ENCODE results near the gene RPS19.

RPS19 gene

DNA sequence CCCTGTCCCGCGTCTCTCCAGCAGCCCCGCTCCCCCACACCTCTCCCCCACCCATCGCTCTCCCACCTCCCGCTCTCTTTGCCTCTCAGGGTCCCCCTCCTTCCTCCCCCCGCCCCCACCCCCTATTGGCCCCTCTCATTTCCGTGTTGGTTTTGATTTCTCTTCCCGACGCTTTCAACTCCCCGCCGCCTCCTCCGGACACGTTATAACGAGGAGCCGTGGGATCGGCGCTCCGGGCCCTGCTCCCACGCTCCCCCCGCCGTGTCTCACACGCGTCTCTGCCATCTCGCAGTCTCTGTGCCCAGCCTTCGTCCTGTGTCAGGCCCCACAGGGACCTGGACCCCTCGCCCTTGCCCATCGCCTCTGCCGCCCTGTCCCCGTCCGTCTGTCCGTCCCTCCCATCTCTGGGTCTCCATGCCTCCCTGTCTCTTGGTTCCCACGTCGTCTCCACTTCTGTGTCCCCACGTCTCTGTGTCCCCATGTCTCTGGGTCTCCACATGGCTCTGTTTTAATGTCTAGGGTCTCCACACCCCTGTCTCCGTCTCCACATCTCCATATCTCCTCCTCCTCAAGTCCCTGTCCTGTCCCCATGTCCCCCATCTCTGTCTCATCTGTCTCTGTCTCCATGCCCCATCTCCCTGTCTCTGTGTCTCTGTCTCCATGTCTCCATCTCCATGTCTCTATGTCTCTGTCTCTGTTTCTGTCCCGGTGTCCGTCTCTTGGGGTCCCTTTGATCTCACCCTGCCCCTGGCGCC lies 55.1 kb downstream of the RPS19 start:
- DNase-seq (ENCODE audit: low read depth), result no peak

DNA sequence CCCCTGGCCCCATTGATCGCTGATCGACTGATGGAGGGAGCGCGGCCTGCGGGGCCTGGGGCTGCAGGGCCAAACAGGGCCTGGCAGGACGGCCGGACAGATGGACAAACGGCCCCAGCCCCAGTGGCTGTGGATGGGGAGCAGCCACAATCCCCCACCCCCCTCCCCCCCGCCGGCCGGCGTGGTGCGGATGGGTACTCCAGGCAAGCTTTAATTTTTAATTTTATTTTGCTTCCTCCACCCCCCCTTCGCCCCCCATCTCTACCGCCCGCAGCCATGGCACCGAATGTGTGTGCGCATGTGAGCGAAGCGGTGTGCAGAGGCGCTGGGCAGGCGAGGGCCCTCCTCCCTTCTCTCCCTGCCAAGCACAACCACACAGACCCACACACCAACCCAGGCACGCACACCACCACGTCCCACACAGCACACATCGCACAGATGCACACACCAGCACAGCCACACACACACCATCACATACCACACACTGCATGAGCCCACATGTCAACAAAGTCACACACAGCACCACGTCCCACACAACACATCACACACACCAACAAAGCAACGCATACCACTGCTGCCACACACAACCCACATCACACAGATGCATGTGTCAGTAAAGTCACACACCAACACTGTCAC lies 55.8 kb downstream of the RPS19 start:
- no peak for DNase-seq (ENCODE audit: low read depth)

DNA sequence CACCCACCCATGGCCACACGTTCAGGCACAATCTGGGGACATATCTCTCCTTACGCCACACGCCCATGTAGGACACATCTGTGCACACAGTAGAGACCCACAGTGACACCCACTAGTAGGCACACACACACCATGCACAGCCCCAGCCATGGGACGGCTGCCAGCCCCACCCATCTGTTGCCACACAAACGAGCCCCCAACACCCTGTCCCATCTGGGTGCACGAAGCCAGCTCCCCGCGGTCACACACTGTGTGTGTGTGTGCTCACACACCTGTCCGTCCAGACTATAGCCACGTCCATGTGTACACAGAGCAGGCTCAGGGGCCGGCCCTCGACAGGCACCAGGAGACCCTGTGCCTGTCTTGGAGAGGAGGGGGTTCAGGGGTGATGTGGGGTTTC lies 57.6 kb downstream of the RPS19 start:
- no peak for DNase-seq (ENCODE audit: low read depth)

DNA sequence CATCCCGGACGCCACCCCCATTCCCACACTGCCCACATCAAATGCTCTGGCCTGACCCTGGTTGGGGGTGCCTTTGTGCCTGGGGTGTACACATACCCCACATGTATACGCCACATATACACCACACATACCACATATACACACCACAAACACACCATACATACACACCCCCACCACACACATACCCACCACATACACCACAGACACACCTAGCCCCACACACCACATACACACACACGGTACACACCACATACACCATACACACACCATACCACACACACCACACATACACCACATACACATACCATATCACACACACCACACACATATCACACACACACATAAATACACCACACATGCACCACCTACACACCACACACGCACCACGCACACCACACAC lies 58.0 kb downstream of the RPS19 start:
- no peak for DNase-seq (ENCODE audit: low read depth)

DNA sequence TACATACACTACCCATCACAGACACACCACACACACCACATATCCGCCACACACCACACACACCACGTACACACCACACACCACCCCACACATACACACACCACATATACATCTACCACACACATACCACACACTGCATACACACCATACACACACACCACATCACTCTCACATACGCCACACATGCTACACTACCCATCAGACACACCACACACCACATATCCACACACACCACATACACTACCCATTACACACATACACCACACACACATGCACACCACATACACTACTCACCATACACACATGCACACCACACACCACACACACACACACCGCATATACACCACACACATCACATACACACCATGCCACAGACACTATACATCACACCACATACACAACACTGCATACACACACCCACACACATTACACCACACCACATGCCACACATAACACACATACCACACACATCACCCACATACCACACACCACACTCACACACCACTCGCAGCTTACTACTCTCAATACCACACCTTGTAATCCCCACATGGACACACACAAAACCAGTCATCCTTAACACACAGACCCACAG lies 58.7 kb downstream of the RPS19 start:
- DNase-seq (ENCODE audit: low read depth), result no peak

DNA sequence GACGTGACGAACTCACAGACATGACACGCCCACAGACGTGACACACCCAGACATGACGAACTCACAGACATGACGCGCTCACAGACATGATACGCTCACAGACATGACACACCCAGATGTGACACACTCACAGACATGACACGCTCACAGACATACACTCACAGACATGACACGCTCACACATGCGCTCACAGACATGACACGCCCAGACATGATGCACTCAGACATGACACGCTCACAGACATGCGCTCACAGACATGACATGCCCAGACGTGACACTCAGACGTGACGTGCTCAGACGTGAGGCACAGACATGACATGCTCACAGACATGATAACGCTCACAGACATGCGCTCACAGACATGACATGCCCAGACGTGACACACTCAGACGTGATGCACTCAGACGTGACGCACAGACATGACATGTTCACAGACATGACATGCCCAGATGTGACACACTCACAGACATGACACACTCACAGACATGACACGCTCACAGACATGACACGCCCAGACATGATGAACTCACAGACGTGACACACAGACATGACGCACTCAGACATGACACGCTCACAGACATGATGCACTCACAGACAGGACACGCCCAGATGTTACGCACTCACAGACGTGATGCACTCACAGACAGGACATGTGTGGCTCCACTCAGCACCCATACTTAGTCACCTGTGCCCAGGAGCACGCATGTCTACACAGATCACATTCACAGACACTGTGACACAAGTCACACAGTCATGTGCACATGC lies 60.1 kb downstream of the RPS19 start:
- DNase-seq (ENCODE audit: low read depth), result no peak

DNA sequence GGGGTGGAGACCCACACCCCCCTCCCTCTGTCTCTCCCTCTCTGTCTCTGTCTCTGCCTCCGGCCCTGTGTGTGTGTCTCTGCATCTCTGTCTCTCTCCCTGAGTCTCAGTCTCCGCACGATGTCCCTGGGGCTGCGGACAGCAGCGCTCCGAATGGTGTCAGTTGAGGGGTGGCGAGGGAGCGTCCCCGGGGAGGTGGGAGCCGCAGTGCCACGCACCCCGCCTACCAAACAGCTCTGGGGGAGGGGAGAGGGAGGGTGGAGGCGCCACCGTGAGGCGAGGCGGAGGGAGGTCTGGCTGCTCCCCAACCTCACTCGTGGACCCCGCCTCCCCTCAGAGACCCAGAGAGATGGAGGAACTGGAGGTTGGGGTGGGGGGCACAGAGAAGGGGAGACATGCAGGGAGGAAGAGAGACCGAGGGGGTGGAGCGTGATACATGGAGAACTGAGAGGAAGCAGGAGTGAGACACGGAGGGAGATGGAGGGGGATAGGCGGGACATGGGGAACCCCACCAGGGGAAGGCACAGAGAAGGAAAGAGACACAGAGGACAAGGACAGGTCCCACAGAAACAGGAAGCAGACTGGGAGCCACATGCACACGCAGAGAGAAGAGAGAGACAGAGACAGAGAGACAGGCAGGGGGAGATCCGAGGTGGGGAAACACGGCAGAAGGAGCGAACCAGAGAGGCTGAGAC lies 61.0 kb downstream of the RPS19 start:
- no peak for DNase-seq (ENCODE audit: low read depth)

DNA sequence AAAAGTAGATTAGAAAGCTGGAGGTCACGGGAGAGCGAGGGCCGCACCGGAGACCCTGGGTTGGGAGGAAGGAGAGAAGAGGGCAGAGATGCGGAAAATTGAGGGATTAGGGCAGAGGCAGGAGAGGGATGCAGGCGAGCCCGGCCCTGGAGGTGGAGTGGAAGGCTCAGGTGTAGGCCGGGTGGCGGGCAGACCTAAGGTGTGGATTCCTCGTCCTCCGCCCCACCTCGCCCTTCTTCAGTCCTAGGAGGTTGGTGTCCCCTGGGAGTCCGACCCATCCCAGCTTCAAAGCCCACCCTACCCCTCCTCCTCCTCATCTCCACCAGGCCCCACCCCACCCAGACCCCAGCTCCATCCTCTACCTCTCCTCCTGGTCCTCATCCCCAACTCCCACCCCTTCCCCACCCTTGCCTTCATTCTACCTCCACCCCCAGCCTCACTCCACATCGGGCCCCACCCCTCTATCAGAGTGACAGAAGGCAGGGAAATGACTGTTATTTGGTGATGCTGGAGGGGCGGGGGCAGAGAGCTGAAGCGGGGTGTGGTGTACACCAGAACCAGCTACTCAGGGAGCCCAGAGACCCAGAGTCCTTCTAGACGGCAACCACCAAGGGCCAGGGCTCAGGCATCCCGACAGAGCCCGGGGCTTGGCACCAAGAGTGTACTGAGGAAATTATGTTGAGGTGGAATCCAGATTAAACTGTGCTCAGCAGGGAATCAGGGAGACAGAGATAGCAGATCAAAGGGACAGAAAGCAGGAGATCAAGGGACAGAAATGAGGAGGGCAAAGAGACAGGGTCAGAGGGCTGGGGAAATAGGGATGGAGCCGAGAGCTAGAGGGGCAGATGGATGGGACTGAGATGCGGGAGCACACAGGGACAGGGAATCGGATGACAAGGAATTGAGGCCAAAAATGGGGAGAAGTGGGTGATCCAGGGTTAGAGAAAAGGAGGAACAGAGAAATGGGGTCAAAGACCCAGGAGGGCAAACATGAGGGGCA lies 61.8 kb downstream of the RPS19 start:
- no peak for DNase-seq (ENCODE audit: low read depth)
